Heart right ventricle (tissue), 16 donors: ENCODE results near the gene GLMP. TPM values are rescaled to one million over a fixed set of nuclear protein-coding genes. Genes with fewer than 3 reads are reported as not detected.

Experiments used
- ATAC-seq, 8 donors: fragments of 200-7000 bp; cut with Tn5 transposase; one replicate each; pipeline ENCODE4 v1.9.1; 2020; ENCODE audit warnings: mild to moderate bottlenecking in 8 of 8, moderate library complexity in 8 of 8, moderate number of reproducible peaks in 1 of 8
- DNase-seq, 2 donors: peaks; one replicate each; pipeline ENCODE4 v3.0.0-alpha.2; 2020
- H3K27ac ChIP-seq, 10 donors: fragments of 200-600 bp; sonication (generic) in 2 of 10; one replicate each; pipeline versions ENCODE4 v1.5.0 to v1.8.0; 2020 to 2022; ENCODE audit warnings: mild to moderate bottlenecking in 3 of 10
- H3K27me3 ChIP-seq, 7 donors: fragments of 200-600 bp; one replicate each; pipeline ENCODE4 v1.8.0; 2021 to 2022; ENCODE audit warnings: mild to moderate bottlenecking in 2 of 7
- H3K36me3 ChIP-seq, 9 donors: fragments of 200-600 bp; sonication (generic) in 1 of 9; one replicate each; pipeline versions ENCODE4 v1.5.0 to v1.8.0; 2020 to 2022; ENCODE audit warnings: mild to moderate bottlenecking in 2 of 9
- H3K4me1 ChIP-seq, 9 donors: fragments of 200-600 bp; sonication (generic) in 1 of 9; one replicate each; pipeline versions ENCODE4 v1.5.0 to v1.8.0; 2020 to 2022; ENCODE audit warnings: mild to moderate bottlenecking in 4 of 9
- H3K4me3 ChIP-seq, 10 donors: fragments of 200-600 bp; sonication (generic) in 2 of 10; one replicate each; pipeline versions ENCODE4 v1.5.0 to v1.8.0; 2020 to 2022; ENCODE audit warnings: mild to moderate bottlenecking in 7 of 10, moderate library complexity in 2 of 10
- H3K9me3 ChIP-seq, 11 donors: fragments of 200-600 bp in 10 of 11; sonication (generic) in 2 of 11; one replicate each; pipeline versions ENCODE4 v1.5.0 to v1.8.0; 2013 to 2022; ENCODE audit warnings: mild to moderate bottlenecking in 2 of 11, control low read depth in 1 of 11, moderate library complexity in 1 of 11
- WGBS, 2 donors: extraction: QIAGEN DNeasy Blood & Tissue Kit; methylation state at CpG; one replicate each; pipeline ENCODE4 v1.1.7; 2013; ENCODE audit warnings: inconsistent platforms in 1 of 2; 5-methylcytosine and 5-hydroxymethylcytosine counted together
- intact Hi-C, 10 donors: fragments of 100-400 bp; cut with DNase I; formaldehyde crosslinking; loops; one replicate each; pipeline versions ENCODE4 v1.11.1 to v1.14.2; 2022
- polyA plus RNA-seq, 2 donors: library from polyadenylated mRNA; stranded (reverse); fragments of 200-250 nt; gene quantifications; one replicate each; pipeline ENCODE4 v1.2.3, GENCODE V29; 2013
- total RNA-seq, 10 donors: library from RNA; stranded (reverse); fragmentation: NEBNext Ultra II Directional in 3 of 10; extraction: Animal tissue kit (Norgen Biotek cat#: 25700) in 3 of 10; gene quantifications; one replicate each; pipeline versions ENCODE4 v1.2.1 to v1.2.4, GENCODE V29; 2021 to 2023
- TF ChIP-seq, protein P1 (sequence below), 9 donors: fragments of 200-600 bp; sonication (generic) in 2 of 9; IDR thresholded peaks; one replicate each; pipeline versions ENCODE4 v1.5.0 to v1.8.0; 2021 to 2022; ENCODE audit warnings: antibody characterized with exemption in 9 of 9, mild to moderate bottlenecking in 5 of 9, moderate library complexity in 1 of 9
- donor health status: Arrhythmogenic right ventricular cardiomyopathy.
- donor health status: ischemic (EF 13 %, LVEDD 7.1; RV severe dilation, severe dysfunction).
- donor health status: healthy with polysubstance abuse.
- donor health status: DM: no; HTN: yes; CAD: no.
- donor health status: DM: no; HTN: no; CAD: no.
- donor health status: ischemic (EF 25% LVEDD 6.9; RV normal size, moderate dysfunction).
- donor health status: ischemic (EF 25% LVEDD 5.7; RV mildly dilated, moderate dysfunction).
- donor health status: healthy.
- donor health status: DM: yes; HTN: yes; CAD: no.
- donor health status: Ischemic cardiomyopathy.
- donor health status: ischemic (EF 35%, LVEDD 5.7; RV mildly dilated, moderate dysfunction).
- donor health status: nonischemic (EF 11% LVEDD 7.7; RV severe dilation, severe dysfunction).
- donor health status: DM: yes; HTN: yes; CAD: no.
- donor health status: PGD.
- donor health status: ischemic (EF 29% LVEDD 5.4; RV normal size, mild dysfunction).
- donor health status: nonischemic (EF 23%, LVEDD 6.1; RV moderate dilation, normal function).

The GLMP gene
- total and polyA plus RNA-seq, 12 donors = 10.9 to 43.8 (median 14.2) TPM

DNA sequence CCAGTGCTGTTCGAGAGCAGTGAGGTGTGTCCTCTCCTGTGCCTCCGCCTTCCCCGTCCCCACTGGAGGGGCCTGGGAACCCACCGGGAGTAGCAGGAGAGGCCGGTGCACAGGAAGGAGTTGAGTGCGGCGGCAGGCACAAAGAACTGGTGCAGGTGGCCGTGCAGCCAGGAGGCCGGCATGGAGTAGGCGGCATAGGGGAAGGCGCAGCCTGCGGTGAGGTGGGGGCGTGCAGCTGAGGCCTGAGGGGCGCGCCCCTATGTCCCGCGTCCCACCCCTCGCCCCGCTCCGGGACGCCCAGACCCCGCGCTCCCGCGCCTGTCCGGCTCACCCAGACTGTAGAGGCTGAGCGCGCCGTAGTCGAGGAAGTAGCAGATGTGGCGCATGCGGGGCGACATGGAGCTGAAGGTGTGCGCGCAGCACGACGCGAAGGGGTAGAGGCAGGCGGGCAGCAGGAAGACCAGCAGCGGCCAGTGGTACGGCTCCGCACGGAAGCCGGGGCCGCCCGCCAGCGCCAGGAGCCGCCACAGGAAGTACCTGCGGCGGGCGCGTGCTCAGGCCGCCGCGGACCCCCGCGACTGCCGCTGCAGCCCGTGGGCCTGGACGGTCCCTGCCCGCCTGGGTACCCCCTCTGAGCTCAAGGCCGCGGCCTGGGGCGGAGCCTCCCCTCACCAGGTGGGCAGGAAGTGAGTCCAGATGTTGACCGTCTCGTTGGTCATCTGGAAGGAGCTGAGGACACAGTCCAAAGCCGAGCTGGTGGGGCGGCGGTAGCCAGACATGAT, 49.8 kb downstream of the GLMP start:
- WGBS, 2 donors = 5 to 6% methylated on average over 68 to 69 of the region's 69 CpGs
- TF ChIP-seq, protein P1, sequence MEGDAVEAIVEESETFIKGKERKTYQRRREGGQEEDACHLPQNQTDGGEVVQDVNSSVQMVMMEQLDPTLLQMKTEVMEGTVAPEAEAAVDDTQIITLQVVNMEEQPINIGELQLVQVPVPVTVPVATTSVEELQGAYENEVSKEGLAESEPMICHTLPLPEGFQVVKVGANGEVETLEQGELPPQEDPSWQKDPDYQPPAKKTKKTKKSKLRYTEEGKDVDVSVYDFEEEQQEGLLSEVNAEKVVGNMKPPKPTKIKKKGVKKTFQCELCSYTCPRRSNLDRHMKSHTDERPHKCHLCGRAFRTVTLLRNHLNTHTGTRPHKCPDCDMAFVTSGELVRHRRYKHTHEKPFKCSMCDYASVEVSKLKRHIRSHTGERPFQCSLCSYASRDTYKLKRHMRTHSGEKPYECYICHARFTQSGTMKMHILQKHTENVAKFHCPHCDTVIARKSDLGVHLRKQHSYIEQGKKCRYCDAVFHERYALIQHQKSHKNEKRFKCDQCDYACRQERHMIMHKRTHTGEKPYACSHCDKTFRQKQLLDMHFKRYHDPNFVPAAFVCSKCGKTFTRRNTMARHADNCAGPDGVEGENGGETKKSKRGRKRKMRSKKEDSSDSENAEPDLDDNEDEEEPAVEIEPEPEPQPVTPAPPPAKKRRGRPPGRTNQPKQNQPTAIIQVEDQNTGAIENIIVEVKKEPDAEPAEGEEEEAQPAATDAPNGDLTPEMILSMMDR (IDR thresholded peaks at IDR 0.05) = no peak
- peak overlapping the region in 9 of 10 donors; percentile 9 to 44 (median 36) for H3K4me3 ChIP-seq
- H3K36me3 ChIP-seq = peaks cover 0 to 38% (median 5%) of the 10 kb centered on the region in 9 donors
- peaks cover 0 to 23% (median 8%) of the 10 kb centered on the region in 7 donors for H3K27me3 ChIP-seq
- H3K4me1 ChIP-seq = peaks cover 24 to 42% (median 34%) of the 10 kb centered on the region in 9 donors
- no peaks in the 10 kb centered on the region for H3K9me3 ChIP-seq
- intact Hi-C loops = no loop called here
- DNase-seq = no peak
- peak in 3 of 8 donors; percentile 2 to 15 (median 6) for ATAC-seq
- no peak overlapping the region for H3K27ac ChIP-seq

DNA sequence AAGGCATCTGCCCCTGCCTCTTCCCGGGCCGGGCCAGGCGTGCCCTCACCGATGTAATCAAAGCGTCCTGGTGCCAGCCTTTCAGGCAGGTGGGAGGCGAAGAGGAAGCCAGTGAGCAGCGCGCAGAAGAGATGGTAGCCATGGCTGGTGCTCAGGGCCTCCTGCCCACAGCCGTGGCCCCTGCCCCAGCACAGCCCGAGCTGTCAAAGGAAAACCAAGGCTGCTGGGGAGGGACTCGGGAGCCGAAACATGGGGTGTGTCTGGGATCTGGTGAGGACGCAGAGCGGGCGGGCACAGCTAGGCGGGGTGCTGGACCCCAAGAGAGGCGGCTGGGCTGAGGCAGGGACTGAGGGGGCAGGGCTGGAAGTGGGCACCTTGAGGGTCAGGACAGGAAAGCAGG, 50.8 kb downstream of the GLMP start:
- Histone ChIP-seq H3K27me3 (peaks cover 0 to 23% (median 8%) of the 10 kb centered on the region in 7 donors), H3K36me3 (peaks cover 0 to 38% (median 4%) of the 10 kb centered on the region in 9 donors), H3K4me1 (peaks cover 18 to 32% (median 29%) of the 10 kb centered on the region in 9 donors), H3K9me3 (no peaks in the 10 kb centered on the region), H3K4me3 (no peak overlapping the region), H3K27ac (no peak overlapping the region)
- intact Hi-C loops = loop anchor here in 1 of 10 donors (5.0 kb wide), 1 partner anchor 33 kb away; no protein-coding TSS in a partner anchor
- TF ChIP-seq, protein P1 (IDR thresholded peaks at IDR 0.05) = no peak
- 94% methylated on average over 17 of the region's 17 CpGs for WGBS, 2 donors
- ATAC-seq (no peak), DNase-seq (no peak)

DNA sequence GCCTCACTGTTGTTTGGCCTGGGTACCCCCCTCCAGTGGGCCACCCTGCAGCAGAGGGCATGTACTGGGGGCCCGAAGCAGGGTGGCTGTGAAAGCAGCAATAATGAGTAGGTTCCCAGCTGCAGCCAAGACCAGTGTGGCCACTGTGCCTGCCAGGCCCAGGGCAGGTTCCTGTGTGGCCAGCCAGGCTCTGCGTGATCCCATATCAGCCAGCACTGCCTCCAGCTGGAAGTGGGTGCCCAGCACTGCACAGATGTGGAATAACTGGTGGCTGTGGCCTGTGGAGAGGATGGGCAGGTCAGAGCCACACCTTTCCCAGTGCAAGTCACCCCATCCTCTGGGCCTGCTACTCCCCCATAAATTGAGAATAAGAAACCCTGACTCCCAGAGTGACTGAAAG, 51.4 kb downstream of the GLMP start:
- Histone ChIP-seq H3K27ac (no peak overlapping the region), H3K9me3 (no peaks in the 10 kb centered on the region), H3K4me1 (peaks cover 16 to 32% (median 29%) of the 10 kb centered on the region in 9 donors), H3K27me3 (peaks cover 0 to 23% (median 8%) of the 10 kb centered on the region in 7 donors), H3K4me3 (no peak overlapping the region), H3K36me3 (peaks cover 0 to 38% (median 7%) of the 10 kb centered on the region in 9 donors)
- intact Hi-C loops = loop anchor here in 1 of 10 donors (5.0 kb wide), 1 partner anchor 33 kb away; no protein-coding TSS in a partner anchor
- ATAC-seq (no peak), DNase-seq (no peak)
- TF ChIP-seq, protein P1 (IDR thresholded peaks at IDR 0.05) = no peak
- 91 to 93% methylated on average over 2 of the region's 2 CpGs for WGBS, 2 donors

DNA sequence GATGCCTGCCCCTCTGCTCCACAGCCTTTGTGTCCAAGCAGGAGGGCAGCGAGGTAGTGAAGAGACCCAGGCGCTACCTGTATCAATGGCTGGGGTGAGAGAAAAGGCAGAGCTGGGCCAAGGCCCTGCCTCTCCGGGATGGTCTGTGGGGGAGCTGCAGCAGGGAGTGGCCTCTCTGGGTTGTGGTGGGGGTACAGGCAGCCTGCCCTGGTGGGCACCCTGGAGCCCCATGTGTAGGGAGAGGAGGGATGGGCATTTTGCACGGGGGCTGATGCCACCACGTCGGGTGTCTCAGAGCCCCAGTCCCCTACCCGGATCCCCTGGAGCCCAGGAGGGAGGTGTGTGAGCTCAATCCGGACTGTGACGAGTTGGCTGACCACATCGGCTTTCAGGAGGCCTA, 52.7 kb downstream of the GLMP start:
- H3K36me3 ChIP-seq = peaks cover 0 to 49% (median 18%) of the 10 kb centered on the region in 9 donors
- intact Hi-C loops = loop anchor here in 1 of 10 donors (5.0 kb wide), 1 partner anchor 35 kb away; no protein-coding TSS in a partner anchor
- no peak overlapping the region for H3K4me3 ChIP-seq
- H3K27me3 ChIP-seq = peaks cover 0 to 23% (median 8%) of the 10 kb centered on the region in 7 donors
- TF ChIP-seq, protein P1 (IDR thresholded peaks at IDR 0.05) = no peak
- no peak overlapping the region for H3K27ac ChIP-seq
- no peak for ATAC-seq
- peaks cover 16 to 27% (median 25%) of the 10 kb centered on the region in 9 donors for H3K4me1 ChIP-seq
- H3K9me3 ChIP-seq = no peaks in the 10 kb centered on the region
- DNase-seq = no peak
- 68 to 72% methylated on average over 10 of the region's 10 CpGs for whole genome bisulfite sequencing, 2 donors

Other genes starting within 250 kb of the GLMP start
- gene UBQLN4, start 241.9 kb downstream of the GLMP start, total RNA-seq = 10 to 100 TPM; 19.9 to 32.2 (median 26.2) TPM
- 10 to 100 TPM; 15.7 to 19.7 TPM for gene UBQLN4, start 241.9 kb downstream of the GLMP start, polyA plus RNA-seq
- 10 to 100 TPM; 49.4 to 64.9 (median 59.6) TPM for gene LAMTOR2, start 240.9 kb downstream of the GLMP start, total RNA-seq
- 100 to 1,000 TPM in 1 of 2 donors, 10 to 100 TPM in 1; 94.3 to 105 TPM for gene LAMTOR2, start 240.9 kb downstream of the GLMP start, polyA plus RNA-seq
- gene RAB25, start 234.5 kb downstream of the GLMP start, total RNA-seq = under 1 TPM in 1 of 10 donors, not detected in 9; 0.50 TPM
- gene RAB25, start 234.5 kb downstream of the GLMP start, polyA plus RNA-seq = under 1 TPM in 1 of 2 donors, not detected in 1; 0.17 TPM
- under 1 TPM; 0.09 to 0.31 (median 0.19) TPM for gene MEX3A, start 213.2 kb downstream of the GLMP start, total RNA-seq
- under 1 TPM; 0.17 to 0.29 TPM for gene MEX3A, start 213.2 kb downstream of the GLMP start, polyA plus RNA-seq
- gene LMNA, start 181.0 kb downstream of the GLMP start, total RNA-seq = 100 to 1,000 TPM; 213 to 554 (median 267) TPM
- gene LMNA, start 181.0 kb downstream of the GLMP start, polyA plus RNA-seq = 100 to 1,000 TPM; 286 to 356 TPM
- gene SEMA4A, start 142.1 kb downstream of the GLMP start, total RNA-seq = 1 to 10 TPM in 9 of 10 donors, under 1 TPM in 1; 0.98 to 6.8 (median 1.8) TPM
- gene SEMA4A, start 142.1 kb downstream of the GLMP start, polyA plus RNA-seq = 1 to 10 TPM; 1.1 to 2.0 TPM
- 10 to 100 TPM; 15.4 to 26.0 (median 20.1) TPM for gene SLC25A44, start 101.6 kb downstream of the GLMP start, total RNA-seq
- 10 to 100 TPM in 1 of 2 donors, 1 to 10 TPM in 1; 7.0 to 15.8 TPM for gene SLC25A44, start 101.6 kb downstream of the GLMP start, polyA plus RNA-seq
- gene PMF1, start 82.7 kb downstream of the GLMP start, total RNA-seq = 10 to 100 TPM; 55.9 to 87.3 (median 66.4) TPM
- 100 to 1,000 TPM in 1 of 2 donors, 10 to 100 TPM in 1; 92.0 to 122 TPM for gene PMF1, start 82.7 kb downstream of the GLMP start, polyA plus RNA-seq
- under 1 TPM in 7 of 10 donors, not detected in 3; 0.30 to 0.85 (median 0.52) TPM for gene BGLAP, start 53.5 kb downstream of the GLMP start, total RNA-seq
- 1 to 10 TPM in 1 of 2 donors, under 1 TPM in 1; 0.39 to 1.3 TPM for gene BGLAP, start 53.5 kb downstream of the GLMP start, polyA plus RNA-seq
- 1 to 10 TPM in 2 of 10 donors, under 1 TPM in 8; 0.44 to 1.2 (median 0.77) TPM for gene PAQR6, start 47.6 kb downstream of the GLMP start, total RNA-seq
- gene PAQR6, start 47.6 kb downstream of the GLMP start, polyA plus RNA-seq = 1 to 10 TPM in 1 of 2 donors, under 1 TPM in 1; 0.39 to 1.5 TPM
- gene SMG5, start 12.9 kb downstream of the GLMP start, total RNA-seq = 10 to 100 TPM; 53.1 to 93.0 (median 77.7) TPM
- 10 to 100 TPM; 38.7 to 44.8 TPM for gene SMG5, start 12.9 kb downstream of the GLMP start, polyA plus RNA-seq
- 1 to 10 TPM in 9 of 10 donors, under 1 TPM in 1; 0.82 to 2.1 (median 1.7) TPM for gene TMEM79, start 11.4 kb downstream of the GLMP start, total RNA-seq
- 1 to 10 TPM; 1.6 to 2.3 TPM for gene TMEM79, start 11.4 kb downstream of the GLMP start, polyA plus RNA-seq
- gene VHLL, start 3.6 kb upstream of the GLMP start, total RNA-seq = not detected
- gene VHLL, start 3.6 kb upstream of the GLMP start, polyA plus RNA-seq = not detected
- 100 to 1,000 TPM; 102 to 142 (median 127) TPM for gene CCT3, start 42.6 kb upstream of the GLMP start, total RNA-seq
- gene CCT3, start 42.6 kb upstream of the GLMP start, polyA plus RNA-seq = 100 to 1,000 TPM in 1 of 2 donors, 10 to 100 TPM in 1; 76.2 to 212 TPM
- gene TSACC, start 42.8 kb upstream of the GLMP start, total RNA-seq = under 1 TPM in 3 of 10 donors, not detected in 7; 0.64 to 0.79 (median 0.66) TPM
- not detected for gene TSACC, start 42.8 kb upstream of the GLMP start, polyA plus RNA-seq
- not detected for gene RHBG, start 73.5 kb upstream of the GLMP start, total RNA-seq
- gene RHBG, start 73.5 kb upstream of the GLMP start, polyA plus RNA-seq = not detected
- 100 to 1,000 TPM in 4 of 10 donors, 10 to 100 TPM in 6; 81.1 to 127 (median 96.5) TPM for gene MEF2D, start 205.1 kb upstream of the GLMP start, total RNA-seq
- 10 to 100 TPM; 31.6 to 37.7 TPM for gene MEF2D, start 205.1 kb upstream of the GLMP start, polyA plus RNA-seq